ENCODE measurements around the gene STAB2.
"Not testable (repeated sequence)": the region's sequence is repeated elsewhere in the genome, so short reads cannot be mapped to it uniquely, and the experiment has no call there.

The STAB2 gene

DNA sequence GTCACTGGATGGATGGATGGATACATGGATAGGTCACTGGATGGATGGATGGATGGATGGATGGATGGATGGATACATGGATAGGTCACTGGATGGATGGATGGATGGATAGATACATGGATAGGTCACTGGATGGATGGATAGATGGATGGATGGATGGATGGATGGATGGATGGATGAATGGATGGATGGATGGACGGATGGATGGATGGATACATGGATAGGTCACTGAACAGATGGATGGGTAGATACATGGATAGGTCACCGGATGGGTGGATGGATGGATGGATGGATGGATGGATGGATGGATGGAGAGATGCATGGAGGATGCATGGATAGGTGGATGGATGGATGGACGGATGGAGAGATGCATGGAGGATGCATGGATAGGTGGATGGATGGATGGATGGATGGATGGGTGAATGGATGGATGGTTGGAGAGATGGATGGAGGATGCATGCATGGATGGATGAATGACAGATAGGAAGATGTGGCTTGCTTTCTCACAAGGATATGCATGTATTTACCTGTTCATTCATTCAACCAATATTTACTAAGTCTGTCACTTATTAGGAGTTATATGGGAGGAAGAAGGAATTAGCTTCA lies 66.6 kb downstream of the STAB2 start:
- DNase-seq, result not testable (repeated sequence)

DNA sequence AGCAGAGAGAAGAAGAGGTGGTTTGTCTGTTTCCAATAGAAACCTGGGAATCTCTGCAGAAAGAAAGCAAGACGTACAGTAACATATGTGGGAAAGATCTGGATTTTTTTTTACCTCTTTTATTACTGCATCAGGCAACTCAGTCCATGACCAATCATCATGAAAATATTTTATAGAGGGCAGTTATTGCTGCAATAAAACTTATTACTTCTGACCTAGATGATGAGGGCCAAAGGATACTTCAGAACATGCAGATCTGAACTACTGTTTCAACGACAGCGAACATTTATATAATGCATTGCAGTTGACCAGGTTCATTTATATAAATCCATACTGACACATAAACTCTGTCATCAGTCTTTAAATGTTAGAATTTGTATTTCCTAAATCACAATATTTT lies 67.7 kb downstream of the STAB2 start:
- DNase-seq, result no peak

DNA sequence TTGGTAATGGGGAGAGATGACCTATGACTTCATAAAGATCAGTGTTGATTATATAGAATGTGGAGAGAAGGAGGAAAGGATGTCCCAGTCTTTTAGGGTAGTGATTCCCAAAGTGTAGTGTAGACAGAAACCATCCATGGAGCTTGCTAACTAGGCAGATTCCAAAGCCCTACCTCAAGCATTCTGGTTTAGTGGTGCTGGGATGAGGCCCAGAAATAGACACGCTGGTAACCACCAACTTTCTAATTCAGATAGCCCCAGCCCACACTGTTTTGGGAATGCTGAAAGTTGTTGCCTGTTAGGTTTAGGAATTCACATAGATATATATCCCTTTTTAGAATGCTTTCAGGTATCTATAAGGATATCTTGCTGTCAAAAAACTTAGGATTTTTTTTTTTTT lies 69.2 kb downstream of the STAB2 start:
- DNase-seq, result no peak

DNA sequence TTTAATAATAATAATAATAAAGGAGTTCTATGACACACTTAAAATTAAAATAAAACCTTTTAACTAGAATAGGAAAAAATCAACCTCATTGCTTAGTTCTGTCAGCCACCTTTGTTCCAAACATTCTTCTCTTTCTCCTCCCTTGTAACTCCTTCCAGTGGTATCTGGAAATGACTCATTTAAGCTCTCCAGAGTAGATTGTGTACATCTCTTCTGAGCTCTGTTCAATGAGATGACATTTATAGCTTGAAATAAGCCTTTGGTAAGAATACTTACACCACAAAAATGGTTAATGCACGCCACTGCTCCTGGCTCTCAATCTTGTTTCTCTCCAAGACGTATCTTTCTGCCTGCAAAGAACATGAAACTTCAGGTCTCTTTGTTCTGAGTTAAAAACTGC lies 70.3 kb downstream of the STAB2 start:
- no peak for DNase-seq

DNA sequence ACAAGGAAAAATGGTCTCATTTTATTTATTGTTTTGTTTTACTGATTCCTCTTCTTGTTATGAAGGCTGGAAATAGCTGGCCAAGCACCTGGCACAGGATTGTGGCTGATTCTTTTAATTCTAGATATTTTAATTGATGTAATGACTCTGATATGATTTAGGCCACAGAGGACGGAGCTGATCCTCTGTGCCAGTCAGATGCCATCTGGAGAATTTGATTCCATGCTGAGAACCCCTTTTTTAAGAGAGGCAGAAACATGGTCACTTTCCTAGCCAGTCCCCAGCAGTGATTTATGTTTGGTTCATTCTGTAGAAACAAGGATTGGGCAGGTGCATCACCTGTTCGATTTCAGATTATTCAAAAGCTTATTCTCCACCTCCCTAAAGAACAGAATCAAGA lies 77.6 kb downstream of the STAB2 start:
- no peak for DNase-seq

DNA sequence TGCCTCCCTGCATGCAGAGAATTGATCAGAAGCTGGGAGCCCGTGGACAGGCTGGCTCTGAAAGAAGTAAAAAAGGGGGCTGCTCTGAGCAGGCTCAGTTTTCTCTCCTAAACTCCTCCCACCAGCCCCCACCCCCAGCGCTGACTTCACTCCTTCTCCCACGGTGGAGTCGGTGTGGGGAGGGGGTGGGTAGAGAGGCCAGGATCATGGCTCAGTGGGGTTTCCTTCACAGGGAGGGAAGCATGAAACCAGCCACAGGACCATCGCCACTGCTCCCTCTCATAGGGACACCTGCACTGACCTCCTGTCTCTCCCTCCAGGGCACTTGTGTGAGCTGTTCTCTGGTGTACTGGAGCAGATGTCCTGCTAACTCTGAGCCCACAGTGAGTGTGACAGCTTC lies 78.9 kb downstream of the STAB2 start:
- no peak for DNase-seq

DNA sequence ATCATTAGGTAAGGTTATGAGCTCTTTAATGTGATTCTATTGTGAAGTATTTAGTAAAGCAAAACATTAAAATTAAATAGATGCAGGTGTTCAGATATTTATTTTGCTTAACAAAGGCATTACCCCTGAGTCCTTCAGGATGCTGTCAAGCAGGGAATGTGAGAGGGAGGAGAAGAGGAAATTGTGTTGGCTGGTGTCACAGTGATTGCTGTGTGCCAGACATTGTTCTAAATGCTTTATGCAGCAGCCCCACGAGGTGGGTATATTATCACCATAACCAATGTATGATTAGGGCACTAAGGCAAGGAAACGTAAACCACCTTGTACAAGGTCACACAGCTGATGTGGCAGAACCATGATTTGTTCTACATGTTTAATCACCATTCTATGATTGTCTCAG lies 80.1 kb downstream of the STAB2 start:
- no peak for DNase-seq

DNA sequence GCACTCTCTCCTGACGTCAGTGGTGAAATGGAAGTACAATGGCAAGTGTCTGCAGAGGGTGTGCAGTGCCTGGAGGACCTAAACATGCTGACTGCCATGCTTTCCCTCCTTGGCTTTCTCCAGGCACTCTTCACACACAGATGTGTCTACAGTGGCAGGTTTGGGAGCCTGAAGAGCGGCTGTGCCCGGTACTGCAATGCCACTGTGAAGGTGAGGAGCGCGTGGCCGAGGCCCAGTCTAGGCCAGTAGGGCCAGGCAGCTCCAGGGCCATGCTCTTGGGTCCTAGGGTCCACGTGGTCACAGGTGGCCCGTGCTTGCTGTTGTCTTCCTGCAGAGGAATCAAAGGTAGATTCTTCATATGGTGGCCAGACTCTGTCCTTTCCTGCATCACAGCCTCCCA lies 81.4 kb downstream of the STAB2 start:
- no peak for DNase-seq

DNA sequence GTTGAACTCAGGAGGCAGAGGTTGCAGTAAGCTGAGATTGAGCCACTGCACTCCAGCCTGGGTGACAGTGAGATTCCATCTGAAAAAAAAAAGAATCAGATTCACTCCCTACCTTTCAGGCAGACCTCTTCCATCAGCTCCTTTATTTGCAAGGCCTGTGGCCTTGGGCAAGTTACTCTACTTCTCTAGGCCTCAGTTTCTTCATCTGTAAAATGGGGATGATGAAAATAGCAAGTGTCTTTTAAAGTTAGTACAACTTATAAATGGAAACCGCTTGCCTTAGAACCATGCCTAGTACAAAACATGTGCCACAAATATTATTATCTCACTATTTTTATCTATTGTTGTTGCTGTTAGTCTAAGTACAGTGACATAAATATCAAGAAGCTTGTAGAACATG lies 84.3 kb downstream of the STAB2 start:
- DNase-seq, result no peak

DNA sequence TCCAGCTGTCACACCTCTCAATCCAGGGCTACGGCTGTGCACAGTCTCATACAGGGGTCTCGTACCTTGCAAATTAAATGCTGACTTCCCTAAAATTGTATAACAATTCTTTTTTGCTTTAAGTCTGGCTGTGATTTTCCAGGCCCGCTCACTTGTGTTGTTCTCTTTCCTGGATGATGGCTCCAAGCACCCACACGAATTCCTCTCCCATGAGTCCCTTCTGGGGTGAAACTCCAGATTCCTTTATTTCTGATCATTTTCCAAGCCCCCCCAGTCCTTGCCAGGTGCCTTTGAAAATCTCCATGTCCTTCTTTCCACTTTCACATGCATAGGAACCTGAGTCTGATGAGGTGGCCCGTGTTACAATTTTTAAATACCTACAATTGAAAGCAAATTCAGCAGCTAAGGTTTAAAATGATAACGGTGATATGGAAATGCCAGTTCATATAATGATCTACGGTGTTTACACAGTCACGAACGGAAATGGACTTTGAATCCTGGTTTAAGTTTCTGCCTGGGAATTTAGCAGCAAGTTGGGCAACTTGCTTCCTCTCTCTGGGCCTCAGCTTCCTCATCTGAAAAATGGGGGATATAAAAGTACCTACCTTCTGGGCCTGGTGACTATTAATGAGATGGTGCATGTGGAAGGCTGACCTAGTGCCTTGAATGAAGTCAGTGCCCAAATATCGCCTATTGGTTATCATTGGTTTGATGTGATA lies 85.5 kb downstream of the STAB2 start:
- DNase-seq, result no peak

DNA sequence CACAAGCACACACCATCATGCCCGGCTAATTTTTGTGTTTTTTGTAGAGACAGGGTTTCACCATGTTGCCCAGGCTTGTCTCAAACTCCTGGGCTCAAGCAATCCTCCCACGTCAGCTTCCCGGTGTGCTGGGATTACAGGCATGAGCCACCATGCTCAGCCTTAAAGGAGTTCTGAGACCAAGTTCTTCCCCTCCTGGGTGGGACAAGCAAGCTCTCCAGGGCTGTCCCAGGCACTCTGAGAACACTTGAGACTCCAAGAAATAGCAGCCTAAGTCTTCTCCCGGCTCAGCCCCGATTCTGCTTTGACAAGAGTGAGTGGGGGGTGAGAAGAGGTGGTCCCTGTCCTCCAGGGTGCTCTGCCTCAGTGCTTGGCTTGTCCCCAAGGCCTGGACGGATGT lies 86.4 kb downstream of the STAB2 start:
- DNase-seq, result no peak

DNA sequence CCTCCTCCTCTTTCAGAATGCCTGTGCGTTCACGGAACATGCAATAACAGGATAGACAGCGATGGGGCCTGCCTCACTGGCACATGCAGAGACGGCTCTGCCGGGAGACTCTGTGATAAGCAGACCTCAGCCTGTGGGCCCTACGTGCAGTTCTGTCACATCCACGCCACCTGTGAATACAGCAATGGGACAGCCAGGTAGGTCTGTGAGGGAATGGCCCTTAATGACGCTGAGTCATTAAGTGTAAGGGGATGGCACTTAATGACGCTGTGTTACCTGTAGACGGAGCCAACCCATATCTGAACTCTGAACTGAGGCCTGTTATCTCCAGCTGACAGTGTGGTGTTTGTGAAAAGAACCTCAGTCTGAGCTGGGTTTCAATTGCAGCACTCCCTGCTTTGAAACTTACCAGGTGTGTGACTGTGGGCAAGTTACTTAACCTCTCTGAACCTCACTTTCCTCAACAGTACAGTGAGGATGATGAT lies 86.9 kb downstream of the STAB2 start:
- no peak for DNase-seq

DNA sequence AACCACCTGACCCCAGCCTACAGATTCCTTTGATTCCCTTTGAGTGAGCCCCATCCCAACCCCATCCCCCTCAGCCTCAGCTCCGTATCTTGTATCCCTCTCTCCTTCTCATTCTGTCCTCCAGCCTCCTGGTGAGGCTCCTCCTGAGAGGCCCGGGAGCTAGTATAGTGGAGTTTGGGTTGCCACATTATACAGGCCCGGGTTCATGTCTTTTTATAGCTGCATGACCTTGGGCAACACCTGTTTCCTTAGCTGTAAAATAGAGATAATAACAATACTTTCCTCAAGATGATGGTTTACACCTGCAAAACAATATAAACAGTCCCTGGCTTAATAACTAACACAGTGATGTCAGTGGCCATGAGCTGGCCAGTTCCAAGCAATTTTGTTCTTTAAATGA lies 89.8 kb downstream of the STAB2 start:
- DNase-seq, result no peak

DNA sequence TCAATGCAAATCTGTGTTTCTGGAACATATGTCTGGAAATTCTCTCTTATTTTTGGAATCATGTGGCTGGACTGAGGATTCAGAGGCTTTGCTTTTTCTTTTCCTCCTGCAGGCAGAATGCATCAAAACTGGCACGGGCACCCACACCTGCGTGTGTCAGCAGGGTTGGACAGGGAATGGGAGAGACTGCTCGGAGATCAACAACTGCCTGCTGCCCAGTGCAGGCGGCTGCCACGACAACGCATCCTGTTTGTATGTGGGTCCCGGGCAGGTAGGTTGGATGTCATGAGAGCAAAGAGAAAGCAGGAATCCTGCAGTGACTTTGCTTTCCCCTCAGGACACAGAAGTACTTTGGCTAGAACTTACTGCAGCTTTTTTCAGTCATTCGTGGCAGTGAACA lies 90.3 kb downstream of the STAB2 start:
- DNase-seq, result no peak

DNA sequence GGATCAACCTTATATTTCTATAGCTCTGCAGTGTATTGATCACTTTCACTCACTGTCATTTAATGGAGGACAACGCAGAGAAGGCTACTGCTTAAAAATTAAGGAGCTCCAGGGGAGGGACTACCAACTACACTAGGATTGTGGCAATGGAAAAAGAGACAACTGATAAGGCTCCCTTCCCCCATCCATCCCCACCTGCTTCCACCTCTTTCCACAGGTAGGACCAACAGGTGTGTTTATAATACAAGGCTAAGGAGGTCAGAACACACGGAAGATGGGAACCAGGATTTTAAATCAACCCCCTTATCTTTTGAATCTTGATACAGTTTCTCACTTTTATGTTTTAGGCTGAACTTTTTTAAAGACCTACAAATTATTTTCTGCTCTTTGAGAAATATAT lies 90.8 kb downstream of the STAB2 start:
- no peak for DNase-seq

DNA sequence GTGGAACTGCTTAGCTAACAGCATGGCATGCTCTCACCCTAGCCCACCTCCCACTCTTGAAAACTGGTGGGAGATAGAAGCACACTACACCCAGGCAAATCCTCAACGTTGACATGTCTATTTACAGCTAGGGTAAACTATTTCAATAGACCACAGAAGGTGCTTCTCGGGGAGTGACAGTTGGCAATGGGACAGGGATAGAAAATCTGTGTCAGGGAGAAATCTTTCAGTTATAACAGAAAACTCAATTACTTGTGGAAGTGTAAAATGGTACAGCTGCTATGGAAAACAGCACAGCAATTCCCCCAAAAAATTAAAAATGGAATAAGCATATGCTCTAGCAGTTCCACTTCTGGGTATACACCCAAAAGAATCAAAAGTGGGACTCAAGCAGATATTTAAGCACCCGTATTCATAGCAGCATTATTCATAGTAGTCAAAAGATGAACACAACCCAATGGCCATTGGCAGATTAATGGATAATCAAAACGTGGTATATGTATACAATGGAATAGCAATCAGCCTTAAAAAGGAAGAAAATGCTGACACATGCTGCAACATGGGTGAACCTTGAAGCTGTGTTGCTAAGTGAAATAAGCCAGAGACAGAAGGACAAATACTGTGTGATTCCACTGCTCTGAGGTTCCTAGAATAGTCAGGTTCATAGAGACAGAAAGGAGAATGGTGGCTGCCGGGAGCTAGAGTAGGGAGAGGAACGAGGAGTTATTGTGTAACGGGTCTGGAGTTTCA lies 92.5 kb downstream of the STAB2 start:
- DNase-seq, result no peak

DNA sequence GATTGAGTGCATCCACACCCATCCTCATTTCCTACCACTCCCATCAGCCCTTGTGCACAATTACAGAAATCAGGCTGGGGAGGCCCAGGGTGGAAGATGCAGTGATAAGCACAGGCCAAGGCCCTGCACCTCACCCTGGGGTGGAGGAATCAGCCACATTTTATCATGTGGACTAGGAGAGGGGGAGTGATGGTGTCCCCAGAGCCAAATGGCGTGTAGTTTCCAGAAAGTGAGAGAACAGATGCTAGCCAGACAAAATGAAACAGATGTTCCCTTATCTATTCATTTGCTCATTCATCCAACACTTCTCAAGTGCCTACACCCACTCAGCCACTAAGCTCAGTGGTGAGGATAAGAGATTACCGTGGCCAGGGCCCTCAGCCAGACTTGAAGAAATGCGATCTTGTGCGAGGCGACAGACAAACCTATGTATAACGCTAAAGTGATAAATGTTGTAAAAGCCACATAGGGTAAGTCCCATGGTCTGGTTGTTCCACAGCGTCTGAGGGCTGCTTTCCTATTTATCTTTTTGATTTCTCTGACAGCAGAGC lies 93.6 kb downstream of the STAB2 start:
- no peak for DNase-seq

DNA sequence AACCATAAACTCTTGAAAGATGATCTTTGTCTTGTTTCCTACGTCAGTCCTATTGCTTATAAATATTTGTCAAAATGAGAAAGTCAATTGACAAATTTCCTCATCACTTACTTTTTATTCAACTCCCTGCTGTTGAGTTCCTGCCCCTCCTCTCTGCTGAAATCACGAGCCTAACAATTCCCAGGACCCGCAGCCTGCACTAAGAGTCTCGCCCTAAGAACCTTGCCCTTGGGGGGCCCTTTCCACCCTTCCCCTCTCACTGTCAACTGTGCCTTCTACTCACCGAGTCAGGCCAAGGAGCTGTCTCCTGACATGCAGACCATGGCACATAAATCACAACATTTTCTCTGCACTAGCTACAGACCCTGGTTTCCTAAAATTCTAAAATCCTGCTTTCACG lies 99.0 kb downstream of the STAB2 start:
- DNase-seq, result no peak

DNA sequence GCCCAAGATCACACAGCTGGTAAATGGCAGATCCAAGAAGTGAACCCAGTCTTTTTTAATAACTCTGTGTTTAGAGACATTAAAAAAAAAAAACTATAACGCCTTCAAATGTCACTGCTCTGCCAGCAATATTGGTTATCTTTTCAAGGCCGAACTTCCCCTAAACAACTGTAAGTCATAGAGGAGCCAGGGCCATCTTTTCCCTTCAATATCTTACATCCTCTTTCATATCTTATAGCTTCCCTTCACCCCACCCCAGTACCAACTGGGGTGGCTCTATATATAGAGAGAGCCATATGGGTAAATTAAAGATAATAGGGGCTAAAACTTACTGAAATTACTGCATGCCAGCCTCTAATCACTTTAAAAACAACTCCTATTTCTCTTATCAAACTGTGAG lies 100.2 kb downstream of the STAB2 start:
- no peak for DNase-seq

DNA sequence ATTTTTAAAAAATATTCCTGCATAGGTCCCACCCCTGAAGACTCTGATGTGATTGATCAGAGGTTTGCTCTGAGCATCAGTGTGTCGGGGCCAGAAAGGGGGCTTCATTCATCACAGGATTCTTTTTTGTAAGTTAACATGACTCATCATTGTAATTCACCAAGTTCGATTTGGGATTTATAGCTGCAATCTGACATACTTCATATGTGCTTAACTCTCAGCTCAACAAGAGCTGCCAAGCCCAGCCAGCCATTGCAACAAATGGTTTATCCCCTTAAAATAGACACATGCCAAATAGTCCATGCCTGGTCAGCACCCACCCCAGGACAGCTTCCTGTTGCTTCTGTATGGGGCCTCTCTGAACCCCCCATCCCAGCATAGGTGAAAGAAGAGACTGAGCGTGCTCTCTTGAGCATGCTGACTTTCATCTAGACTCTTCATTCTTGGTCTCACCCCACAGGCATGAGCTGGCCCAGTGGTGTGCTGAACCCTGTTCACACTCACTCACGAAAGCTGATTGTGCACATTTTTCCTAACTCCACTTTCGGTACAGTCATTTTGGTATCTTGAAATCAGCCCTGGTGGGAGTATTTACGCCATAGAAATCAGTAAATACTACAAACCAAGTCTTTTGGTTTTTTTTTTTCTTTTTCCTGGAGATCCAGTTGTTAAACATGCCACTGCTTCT lies 101.4 kb downstream of the STAB2 start:
- no peak for DNase-seq

DNA sequence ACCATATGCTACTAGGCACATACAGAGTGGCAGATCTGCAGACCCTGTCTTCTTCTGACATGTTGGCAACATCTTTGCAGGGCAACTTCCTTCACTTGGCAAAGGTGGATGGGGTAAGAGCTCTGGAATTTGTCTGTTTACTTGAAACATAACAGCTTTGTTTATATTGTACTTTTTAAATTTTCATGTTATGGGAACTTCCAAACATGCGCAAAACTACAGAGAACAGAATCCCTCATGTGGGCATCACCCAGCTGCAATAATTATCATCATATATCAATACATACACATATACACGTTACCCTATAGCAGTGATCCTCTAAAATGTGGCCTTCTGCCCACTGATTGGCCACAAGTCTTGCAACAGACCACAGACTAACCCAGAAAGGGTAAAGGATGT lies 103.4 kb downstream of the STAB2 start:
- DNase-seq, result no peak

DNA sequence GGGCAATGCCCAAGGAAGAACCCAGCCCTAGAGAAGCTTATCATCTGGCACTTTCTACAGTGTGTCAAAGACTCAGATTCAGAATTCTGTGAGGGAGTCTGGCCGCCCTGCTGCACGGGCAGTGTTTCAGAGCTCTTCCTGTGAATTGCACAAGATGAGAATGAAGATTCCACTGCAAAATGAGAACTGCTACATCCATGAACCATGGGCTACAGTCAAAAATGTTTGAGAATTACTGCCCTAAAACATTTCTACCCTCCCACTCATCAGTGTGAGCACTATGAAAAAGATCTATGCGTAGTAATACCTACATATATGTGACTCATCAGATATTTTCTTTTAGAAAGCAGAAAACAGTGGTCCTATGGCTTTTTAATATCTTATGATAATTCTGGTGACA lies 104.0 kb downstream of the STAB2 start:
- DNase-seq, result no peak

DNA sequence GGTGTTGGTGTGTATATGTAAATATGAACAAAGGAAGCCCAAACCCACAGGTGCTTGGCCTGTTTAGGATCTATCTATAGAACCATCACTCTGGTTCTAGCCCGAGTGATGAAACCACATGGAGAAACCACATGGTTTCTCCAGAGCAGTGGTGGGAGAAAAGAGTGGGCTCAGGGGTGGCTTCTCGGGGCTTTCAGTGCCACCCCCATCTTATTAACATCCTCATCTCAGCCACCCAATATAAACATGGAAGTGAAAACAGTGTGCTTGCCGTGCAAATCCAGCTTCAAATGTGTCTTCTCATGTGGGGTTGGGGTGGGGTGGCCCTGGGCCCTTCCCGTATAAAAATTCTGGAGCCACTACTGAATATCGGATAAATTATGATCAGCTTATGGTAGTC lies 109.0 kb downstream of the STAB2 start:
- DNase-seq, result no peak

All from GDM1 (cell line).